ENCODE measurements around the gene CERS6. TPM values are rescaled to one million over a fixed set of nuclear protein-coding genes. Genes with fewer than 3 reads are reported as not detected.

CERS6 gene
- total and polyA plus RNA-seq, 4 donors, result 4.2 to 20.4 (median 10.1) TPM

- no peak for TF ChIP-seq HNF4G (IDR thresholded peaks at IDR 0.05)
- TF ChIP-seq RXRA (IDR thresholded peaks at IDR 0.05), result no peak
- no peak for TF ChIP-seq CTCF (IDR thresholded peaks at IDR 0.05; ENCODE audit: low read depth, low read length, missing input control)
- no peak for TF ChIP-seq EGR1 (IDR thresholded peaks at IDR 0.05; ENCODE audit: low read depth in 2 of 2)
- no peak for TF ChIP-seq HNF4A (conservative IDR thresholded peaks at IDR 0.05)
Observed at GRCh38 chr2:168611091-168611490, 155.0 kb downstream of the CERS6 start.

GRCh38 chr2:168611896-168612650 is 156.0 kb downstream of the CERS6 start:
- DNase-seq (ENCODE audit: low spot score), result no peak
- H3K27ac ChIP-seq (ENCODE audit: low read depth in 1 of 2, low read length in 2 of 2), result no peak overlapping the region
- H3K4me1 ChIP-seq (ENCODE audit: control insufficient read depth in 4 of 4, insufficient read depth in 4 of 4, low read length in 3 of 4), result no peaks in the 10 kb centered on the region
- H3K36me3 ChIP-seq (ENCODE audit: control insufficient read depth in 4 of 4, insufficient read depth in 3 of 4, low read depth in 1 of 4, low read length in 3 of 4), result no peaks in the 10 kb centered on the region
- TF ChIP-seq HNF4G (IDR thresholded peaks at IDR 0.05), result no peak
- TF ChIP-seq TAF1 (conservative IDR thresholded peaks at IDR 0.05), result no peak
- TF ChIP-seq ZBTB33 (IDR thresholded peaks at IDR 0.05), result no peak
- no peak overlapping the region for H3K4me3 ChIP-seq (ENCODE audit: low read depth in 1 of 3, low read length in 3 of 3)
- 94% methylated on average over 4 of the region's 4 CpGs for WGBS
- H3K9ac ChIP-seq (ENCODE audit: low read depth in 1 of 2, low read length in 2 of 2), result no peak overlapping the region
- no peaks in the 10 kb centered on the region for H3K27me3 ChIP-seq (ENCODE audit: control insufficient read depth in 4 of 4, insufficient read depth in 4 of 4, low read length in 3 of 4)
- H3K9me3 ChIP-seq (ENCODE audit: control insufficient read depth in 4 of 4, low read length in 3 of 4), result no peaks in the 10 kb centered on the region

More at GRCh38 chr2:168611091-168611490, 155.0 kb downstream of the CERS6 start:
- no peaks in the 10 kb centered on the region for H3K4me1 ChIP-seq (ENCODE audit: control insufficient read depth in 4 of 4, insufficient read depth in 4 of 4, low read length in 3 of 4)
- H3K9ac ChIP-seq (ENCODE audit: low read depth in 1 of 2, low read length in 2 of 2), result no peak overlapping the region
- no peaks in the 10 kb centered on the region for H3K9me3 ChIP-seq (ENCODE audit: control insufficient read depth in 4 of 4, low read length in 3 of 4)
- no peaks in the 10 kb centered on the region for H3K27me3 ChIP-seq (ENCODE audit: control insufficient read depth in 4 of 4, insufficient read depth in 4 of 4, low read length in 3 of 4)
- no peaks in the 10 kb centered on the region for H3K36me3 ChIP-seq (ENCODE audit: control insufficient read depth in 4 of 4, insufficient read depth in 3 of 4, low read depth in 1 of 4, low read length in 3 of 4)
- no peak overlapping the region for H3K4me3 ChIP-seq (ENCODE audit: low read depth in 1 of 3, low read length in 3 of 3)
- H3K27ac ChIP-seq (ENCODE audit: low read depth in 1 of 2, low read length in 2 of 2), result no peak overlapping the region
- DNase-seq (ENCODE audit: low spot score), result no peak

- TF ChIP-seq TAF1 (conservative IDR thresholded peaks at IDR 0.05) (no peak), FOXA1 (IDR thresholded peaks at IDR 0.05) (no peak), REST (IDR thresholded peaks at IDR 0.05) (no peak), YY1 (IDR thresholded peaks at IDR 0.05) (no peak), EGR1 (IDR thresholded peaks at IDR 0.05; ENCODE audit: low read depth in 2 of 2) (no peak), GABPA (IDR thresholded peaks at IDR 0.05 in 1 of 2, conservative IDR thresholded peaks at IDR 0.05 in 1 of 2) (no peak), SP1 (IDR thresholded peaks at IDR 0.05) (no peak)
- Histone ChIP-seq H3K4me3 (ENCODE audit: low read depth in 1 of 3, low read length in 3 of 3) (no peak overlapping the region), H3K9me3 (ENCODE audit: control insufficient read depth in 4 of 4, low read length in 3 of 4) (no peaks in the 10 kb centered on the region), H3K27ac (ENCODE audit: low read depth in 1 of 2, low read length in 2 of 2) (no peak overlapping the region), H3K4me1 (ENCODE audit: control insufficient read depth in 4 of 4, insufficient read depth in 4 of 4, low read length in 3 of 4) (no peaks in the 10 kb centered on the region), H3K9ac (ENCODE audit: low read depth in 1 of 2, low read length in 2 of 2) (no peak overlapping the region), H3K27me3 (ENCODE audit: control insufficient read depth in 4 of 4, insufficient read depth in 4 of 4, low read length in 3 of 4) (no peaks in the 10 kb centered on the region), H3K36me3 (ENCODE audit: control insufficient read depth in 4 of 4, insufficient read depth in 3 of 4, low read depth in 1 of 4, low read length in 3 of 4) (no peaks in the 10 kb centered on the region)
- WGBS, result 95% methylated on average over 2 of the region's 2 CpGs
- DNase-seq (ENCODE audit: low spot score), result no peak
Observed at GRCh38 chr2:168612719-168613118, 156.6 kb downstream of the CERS6 start.

All from liver (tissue), 9 donors.